Left cardiac atrium (tissue), 4 donors: ENCODE results near the gene ADD3. TPM values are rescaled to one million over a fixed set of nuclear protein-coding genes. Genes with fewer than 3 reads are reported as not detected.
"Not testable (repeated sequence)": the region's sequence is repeated elsewhere in the genome, so short reads cannot be mapped to it uniquely, and the experiment has no call there.

Experiments used
- ATAC-seq, 2 donors: fragments of 200-7000 bp; cut with Tn5 transposase; one replicate each; pipeline ENCODE4 v1.9.1; 2020; ENCODE audit warnings: mild to moderate bottlenecking in 2 of 2, moderate library complexity in 2 of 2
- DNase-seq: peaks from one replicate; pipeline ENCODE4 v3.0.0-alpha.2; 2020
- intact Hi-C, 2 donors: fragments of 100-400 bp; cut with DNase I; formaldehyde crosslinking; loops; one replicate each; pipeline versions ENCODE4 v1.14.1 to v1.15.1; 2022 to 2023
- total RNA-seq, 2 donors: library from RNA; stranded (reverse); fragmentation: NEBNext Ultra II Directional; extraction: Animal tissue kit (Norgen Biotek cat#: 25700); gene quantifications; one replicate each; pipeline ENCODE4 v1.2.1, GENCODE V29; 2021
- donor health status: DM: no; HTN: yes; CAD: no.
- donor health status: DM: no; HTN: yes; CAD: no; lungs with severe emphysema.
- donor health status: DM: yes; HTN: yes; CAD: no.
- donor health status: Dilated cardiomyopathy.

The ADD3 gene
- total RNA-seq, 2 donors from 2014 or later: 75.2 to 125 TPM

GRCh38 chr10:110048145-110048544, 40.4 kb downstream of the ADD3 start:
- intact Hi-C loops, ATAC-seq, DNase-seq: not testable (repeated sequence)

- DNase-seq (no peak), ATAC-seq (no peak)
- intact Hi-C loops: no loop called here
Observed at GRCh38 chr10:110048781-110049180, 41.0 kb downstream of the ADD3 start.

GRCh38 chr10:110049889-110050591, 42.3 kb downstream of the ADD3 start:
- intact Hi-C loops, DNase-seq, ATAC-seq: not testable (repeated sequence)

GRCh38 chr10:110051487-110051886, 43.7 kb downstream of the ADD3 start:
- DNase-seq: no peak
- ATAC-seq: no peak
- intact Hi-C loops: no loop called here

- no peak for ATAC-seq
- intact Hi-C loops: no loop called here
- no peak for DNase-seq
Observed at GRCh38 chr10:110052916-110053315, 45.1 kb downstream of the ADD3 start.

DNA sequence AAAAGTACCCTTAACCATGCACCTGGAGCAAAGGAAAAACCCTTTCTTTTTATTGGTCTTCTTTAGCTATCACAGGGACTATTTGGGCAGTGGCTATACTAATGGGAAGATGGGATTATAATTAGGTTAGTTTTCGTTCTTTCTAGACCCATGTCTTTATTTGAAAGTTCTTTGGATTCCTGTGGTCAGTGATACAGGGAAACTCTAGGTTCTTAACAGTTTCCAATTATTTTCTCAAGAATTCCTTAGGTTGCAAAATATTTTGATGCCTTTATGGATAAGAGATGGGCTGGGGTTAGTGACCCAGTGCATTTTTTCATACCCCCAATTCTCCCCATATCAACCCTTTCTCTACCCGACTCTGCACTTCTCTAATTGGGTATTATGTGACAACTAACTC, 49.0 kb downstream of the ADD3 start:
- DNase-seq (no peak), ATAC-seq (no peak)
- intact Hi-C loops: no loop called here

GRCh38 chr10:110057456-110057855, 49.7 kb downstream of the ADD3 start:
- ATAC-seq (no peak), DNase-seq (no peak)
- intact Hi-C loops: no loop called here

DNA sequence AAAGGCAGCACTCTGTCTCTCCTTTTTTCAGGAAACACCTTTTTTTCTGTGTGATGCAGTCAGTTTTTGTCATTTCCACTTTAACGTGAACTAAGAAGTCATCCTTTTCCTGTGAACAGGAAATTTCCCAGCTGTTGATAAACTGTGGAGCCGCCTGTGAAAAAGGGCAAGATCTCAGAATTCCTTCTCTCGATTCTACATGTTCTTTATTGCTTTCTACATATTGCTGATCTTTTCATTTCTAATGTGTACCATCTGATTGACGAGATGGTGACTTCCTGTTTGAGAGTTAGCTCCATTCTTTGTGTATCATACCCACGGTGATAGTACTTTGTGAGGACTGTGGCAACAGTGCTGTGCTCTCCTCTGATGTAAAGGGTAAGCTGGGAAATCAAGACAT, 50.4 kb downstream of the ADD3 start:
- ATAC-seq (no peak), DNase-seq (no peak)
- intact Hi-C loops: no loop called here

GRCh38 chr10:110059925-110060324, 52.1 kb downstream of the ADD3 start:
- DNase-seq (no peak), ATAC-seq (peak; percentile 57 to 58)
- intact Hi-C loops: no loop called here

DNA sequence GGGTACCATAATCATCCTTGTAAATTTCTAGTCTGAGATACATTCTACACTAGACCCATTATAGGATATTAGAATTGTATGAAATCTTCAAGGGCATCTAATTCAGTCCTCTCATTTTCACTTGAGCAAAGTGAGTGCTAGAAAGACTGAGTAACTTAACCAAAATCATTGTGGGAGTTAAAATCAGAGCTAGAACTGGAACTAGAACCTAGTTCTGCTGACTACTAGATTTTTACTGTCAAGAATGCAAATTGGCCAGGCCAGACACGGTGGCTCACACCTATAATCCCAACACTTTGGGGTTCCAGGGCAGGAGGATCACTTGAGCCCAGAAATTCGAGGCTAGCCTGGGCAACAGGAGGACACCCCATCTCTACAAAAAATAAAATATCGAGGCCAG, 53.9 kb downstream of the ADD3 start:
- DNase-seq (no peak), ATAC-seq (no peak)
- intact Hi-C loops: no loop called here

DNA sequence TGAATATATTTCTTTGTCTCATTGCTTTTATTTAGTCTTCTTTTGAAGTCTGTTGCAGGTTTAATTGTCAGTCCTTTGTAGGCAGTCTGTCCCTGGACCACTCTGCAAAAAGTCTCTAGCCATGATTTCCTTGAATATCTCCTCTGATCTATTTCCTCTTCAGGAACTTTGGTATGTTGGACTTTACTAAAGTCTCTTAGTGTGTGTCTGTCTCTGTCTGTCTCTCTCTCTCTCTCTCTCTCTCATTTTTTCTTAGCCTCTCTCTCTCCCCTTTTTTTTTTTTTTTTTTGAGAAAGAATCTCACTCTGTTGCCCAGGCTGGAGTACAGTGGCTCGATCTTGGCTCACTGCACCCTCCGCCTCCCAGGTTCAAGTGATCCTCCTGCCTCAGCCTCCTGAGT, 57.5 kb downstream of the ADD3 start:
- intact Hi-C loops: no loop called here
- ATAC-seq: no peak
- DNase-seq: no peak

DNA sequence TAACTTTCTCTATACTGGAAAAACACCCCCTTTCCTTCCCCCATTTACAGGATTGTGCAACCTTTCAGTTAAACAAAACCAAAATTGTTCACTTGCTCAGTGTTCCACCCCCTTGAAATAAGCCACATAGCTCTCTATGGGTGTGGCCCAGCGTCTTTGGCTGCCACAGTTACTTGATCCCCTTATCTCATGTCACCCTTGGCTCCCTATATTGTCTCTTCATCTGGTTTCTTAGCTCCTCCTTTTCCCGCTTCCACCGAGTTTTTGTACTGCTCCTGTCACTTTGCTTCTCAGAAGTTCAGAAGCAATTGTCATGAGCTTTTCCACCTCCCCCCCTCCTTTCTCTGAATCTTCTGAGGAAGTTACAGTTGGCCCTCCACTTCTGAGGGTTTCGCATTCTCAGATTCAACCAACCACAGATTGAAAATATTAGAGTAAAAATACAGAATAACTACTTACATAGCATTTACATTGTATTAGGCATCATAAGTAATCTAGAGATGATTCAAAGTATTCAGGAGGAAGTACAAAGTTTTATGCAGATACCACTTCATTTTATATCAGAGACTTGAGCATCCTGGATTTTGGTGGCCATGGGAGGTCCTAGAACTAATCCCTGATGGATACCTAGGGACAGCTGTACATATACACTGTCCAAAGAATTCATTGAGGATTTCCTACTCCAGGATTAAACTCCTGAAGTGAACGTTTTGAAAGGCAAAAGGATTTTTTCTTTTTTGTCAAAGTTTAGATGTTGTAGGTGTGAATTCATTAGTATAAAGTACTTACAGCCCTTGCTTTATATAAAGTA, 60.4 kb downstream of the ADD3 start:
- intact Hi-C loops: no loop called here
- ATAC-seq: peak; percentile 55 to 83
- DNase-seq: peak; percentile 56

- no peak for ATAC-seq
- DNase-seq: no peak
- intact Hi-C loops: no loop called here
Observed at GRCh38 chr10:110068780-110069179, 61.0 kb downstream of the ADD3 start.

DNA sequence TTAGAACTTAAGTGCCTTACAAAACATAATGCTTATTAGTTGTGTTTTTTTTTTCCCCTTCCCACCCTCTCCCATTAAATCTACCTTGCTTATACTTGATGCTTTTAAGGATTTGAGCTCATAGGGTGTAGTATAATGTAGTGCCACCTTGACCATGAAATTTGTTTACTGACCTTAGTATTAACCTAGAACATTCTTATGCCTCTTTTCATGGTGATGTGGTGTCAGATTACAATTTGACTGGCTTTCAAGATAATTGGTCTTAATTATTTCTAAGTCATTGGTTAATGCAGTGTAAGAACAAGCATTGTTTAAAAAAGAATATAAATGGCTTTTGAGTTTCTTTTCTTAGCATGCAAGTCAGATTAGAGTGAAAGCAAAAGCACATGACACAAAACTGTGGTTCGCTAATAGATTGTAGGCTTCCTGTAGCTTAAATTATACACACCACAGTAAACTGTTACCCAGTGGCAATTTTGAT, 61.8 kb downstream of the ADD3 start:
- ATAC-seq: peak in 1 of 2 donors; percentile 35
- intact Hi-C loops: no loop called here
- no peak for DNase-seq

GRCh38 chr10:110073896-110074295, 66.1 kb downstream of the ADD3 start:
- DNase-seq (no peak), ATAC-seq (no peak)
- intact Hi-C loops: no loop called here

- intact Hi-C loops: no loop called here
- DNase-seq (peak; percentile 30), ATAC-seq (peak in 1 of 2 donors; percentile 10)
Observed at GRCh38 chr10:110074298-110074697, 66.5 kb downstream of the ADD3 start.

DNA sequence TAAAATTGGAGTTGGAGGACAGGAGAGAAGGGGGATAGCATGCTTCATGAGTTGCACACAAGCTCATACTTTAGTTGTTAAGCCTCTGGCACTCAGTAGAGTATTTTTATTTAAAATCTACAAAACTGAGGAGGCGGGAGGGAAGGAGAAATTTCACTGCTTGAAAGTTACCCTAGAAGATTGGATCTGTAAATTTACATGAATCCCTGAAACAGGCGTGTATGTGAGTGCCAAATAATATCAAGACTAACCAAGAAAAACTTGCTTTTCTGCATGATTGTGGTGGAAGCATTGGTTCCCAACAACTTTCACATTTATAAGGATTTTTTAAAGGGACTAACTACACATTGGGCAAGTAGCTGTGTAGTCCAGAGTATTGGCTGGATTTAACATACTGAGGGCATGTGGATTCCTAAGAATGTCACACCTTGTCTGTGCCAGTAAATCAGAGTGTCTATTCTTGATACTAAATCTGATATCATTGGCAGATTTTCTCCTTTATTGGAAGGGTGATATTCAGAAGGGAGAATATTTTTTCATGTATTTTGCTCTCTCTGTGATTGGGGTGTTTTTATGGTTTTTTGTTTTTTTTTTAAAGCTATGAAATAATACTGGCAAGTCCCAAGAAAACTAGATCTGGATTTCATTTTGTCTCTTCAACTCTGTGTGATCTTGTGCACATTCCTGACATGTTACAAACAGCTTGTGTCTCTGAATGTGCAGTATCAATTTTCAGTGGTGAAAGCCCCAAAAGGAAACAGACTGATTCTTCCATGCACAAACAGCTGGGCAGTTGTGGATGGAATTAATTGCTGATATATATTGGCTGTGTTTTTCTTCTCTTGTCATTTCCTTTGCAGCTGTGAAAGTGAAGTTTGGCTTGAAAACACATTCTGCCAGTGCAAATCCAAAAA, 67.2 kb downstream of the ADD3 start:
- peak; percentile 48 to 57 for ATAC-seq
- intact Hi-C loops: loop anchor here in 1 of 2 donors (5.0 kb wide), 1 partner anchor 68 kb away; the partner anchor contains the start of gene ADD3
- no peak for DNase-seq

DNA sequence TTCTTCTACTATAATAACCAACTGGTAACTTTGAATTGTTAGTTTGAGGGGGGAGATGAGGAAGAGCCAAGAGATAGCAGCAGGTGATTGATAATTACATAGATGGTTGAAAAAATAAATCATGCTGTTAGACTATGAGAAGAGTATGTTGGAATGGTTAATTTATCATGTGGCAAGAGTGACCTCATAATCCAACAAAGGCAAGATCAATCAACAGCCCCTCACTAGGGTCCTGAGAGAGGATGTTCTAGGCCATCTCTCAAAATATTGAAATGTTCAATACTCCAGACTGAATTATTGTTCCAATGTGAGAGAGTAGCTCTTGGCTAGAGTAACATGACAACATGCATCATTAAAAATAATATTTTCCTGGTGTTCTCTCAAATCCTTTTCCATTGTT, 67.9 kb downstream of the ADD3 start:
- no peak for ATAC-seq
- intact Hi-C loops: loop anchor here in 1 of 2 donors (5.0 kb wide), 1 partner anchor 68 kb away; the partner anchor contains the start of gene ADD3
- DNase-seq: no peak
